Inferior parietal cortex (tissue), 1 donor: ENCODE results near the gene OGDH.
"Not testable (repeated sequence)": the region's sequence is repeated elsewhere in the genome, so short reads cannot be mapped to it uniquely, and the experiment has no call there.

Source experiments
- DNase-seq: peaks from one replicate; pipeline ENCODE4 v3.0.0-alpha.2; 2016; ENCODE audit errors: extremely low spot score

Gene OGDH

DNA sequence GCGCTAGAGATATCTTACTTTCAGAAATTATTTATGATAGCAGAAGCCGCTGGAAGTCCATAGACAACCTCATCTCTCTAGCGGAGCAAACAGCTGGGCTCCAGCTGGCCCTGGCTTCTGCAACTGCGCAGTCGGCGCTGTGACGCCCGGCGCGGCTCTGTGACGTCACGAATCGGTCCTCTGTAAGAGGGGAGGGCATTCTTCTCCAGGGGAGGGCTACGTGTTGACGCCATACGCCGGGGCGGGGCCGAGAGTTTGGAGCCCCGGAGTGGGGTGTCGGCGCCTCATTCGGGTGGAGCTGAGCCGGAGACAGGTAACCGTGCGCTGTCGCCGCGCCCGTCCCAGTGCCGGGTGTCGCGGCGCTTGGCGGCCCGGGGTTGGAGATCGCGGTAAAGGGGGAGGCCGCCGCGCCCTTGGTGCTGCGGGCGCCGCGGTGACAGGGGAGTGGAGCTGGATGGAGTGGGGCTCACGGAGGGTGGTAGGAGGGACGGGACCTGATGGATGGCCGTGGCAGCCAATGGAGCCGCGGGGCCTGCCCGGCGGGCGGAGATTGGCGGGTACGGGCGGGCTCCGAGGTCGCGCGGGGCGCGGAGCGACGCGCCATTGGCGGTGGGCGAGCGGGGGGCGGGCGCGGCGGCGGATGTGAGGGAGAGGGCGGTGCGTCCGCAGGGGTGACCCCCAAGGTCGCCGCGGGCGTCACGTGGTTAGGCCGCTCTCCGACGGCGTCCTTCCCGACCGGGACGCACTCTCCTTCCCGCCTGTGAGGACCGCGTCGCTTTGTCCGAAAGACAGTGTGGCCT, at the start of gene OGDH:
TSS of gene OGDH (plus strand) at position 287 of the 800 bp plus-strand sequence. CDS start 17,717 bp downstream, outside the sequence.
- DNase-seq, result peak; percentile 98

DNA sequence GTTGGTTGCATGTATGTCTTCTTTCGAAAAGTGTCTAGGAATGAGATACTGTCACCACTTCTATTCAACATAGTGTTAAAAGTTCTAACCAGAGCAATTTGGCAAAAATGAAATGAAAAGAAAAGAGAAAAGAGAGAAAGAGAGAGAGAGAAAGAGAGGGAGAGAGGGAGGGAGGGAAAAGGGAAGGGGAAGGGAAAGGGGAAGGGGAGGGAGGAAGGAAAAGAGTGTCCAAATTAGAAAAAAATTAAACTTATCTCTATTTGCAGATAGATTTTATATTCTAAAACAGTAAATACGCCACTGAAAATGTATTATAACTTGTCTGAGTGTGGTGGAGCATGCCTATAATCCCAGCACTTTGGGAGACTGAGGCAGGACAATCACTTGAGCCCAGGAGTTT, 48.9 kb upstream of the OGDH start:
- no peak for DNase-seq

GRCh38 chr7:44559485-44559884, 46.9 kb upstream of the OGDH start:
- DNase-seq, result no peak

DNA sequence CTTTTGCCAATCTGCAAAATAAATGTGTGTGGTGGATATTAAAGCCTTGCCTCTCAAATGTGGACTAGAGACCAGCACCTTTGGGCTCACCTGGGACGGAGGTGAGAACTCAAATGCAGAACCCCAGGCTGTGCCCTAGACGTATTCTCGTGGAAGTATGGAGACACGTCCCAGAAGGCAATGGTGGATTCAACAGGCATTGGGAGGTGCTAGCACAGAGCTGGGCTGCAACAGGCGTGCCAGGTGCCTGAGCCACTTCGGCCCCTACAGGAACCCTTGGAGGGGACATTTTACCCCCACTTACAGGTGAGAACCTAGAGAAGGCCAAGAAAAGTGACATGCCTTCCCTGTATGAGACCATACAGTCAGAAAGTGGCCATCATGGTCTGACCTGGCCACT, 44.9 kb upstream of the OGDH start:
- no peak for DNase-seq

- no peak for DNase-seq
Observed at GRCh38 chr7:44561962-44562621, 44.3 kb upstream of the OGDH start.

DNA sequence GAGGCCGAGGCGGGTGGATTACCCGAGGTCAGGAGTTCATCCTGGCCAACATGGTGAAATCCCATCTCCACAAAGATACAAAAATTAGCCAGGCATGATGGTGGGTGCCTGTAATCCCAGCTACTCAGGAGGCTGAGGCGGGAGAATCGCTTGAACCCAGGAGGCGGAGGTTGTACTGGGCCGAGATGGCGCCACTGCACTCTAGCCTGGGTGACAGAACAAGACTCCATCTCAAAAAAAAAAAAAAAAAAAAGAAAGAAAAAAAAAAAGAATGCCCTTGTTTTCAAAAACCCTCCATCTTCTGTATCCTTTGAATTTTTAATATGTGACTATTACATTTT, 43.8 kb upstream of the OGDH start:
- DNase-seq, result not testable (repeated sequence)

- no peak for DNase-seq
Observed at GRCh38 chr7:44563171-44563679, 43.2 kb upstream of the OGDH start.

DNA sequence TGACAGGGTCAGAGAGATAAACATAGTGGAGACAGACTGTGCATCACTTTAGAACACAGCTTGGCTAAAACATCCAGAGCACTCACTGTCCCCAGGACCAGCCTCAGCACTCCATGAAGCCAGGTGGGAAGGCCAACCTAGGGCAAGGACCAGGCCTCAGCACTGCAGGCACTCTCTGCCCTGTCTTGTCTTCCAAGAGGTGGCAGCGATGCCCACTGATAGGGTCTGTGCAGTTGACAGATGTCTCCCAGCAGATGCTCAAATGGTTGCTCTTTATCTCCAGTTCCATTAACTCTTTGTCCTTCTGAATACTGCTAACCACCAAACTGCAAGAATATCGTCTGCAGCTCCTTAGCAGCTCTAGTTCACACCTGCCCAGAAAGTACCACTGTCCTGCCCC, 41.8 kb upstream of the OGDH start:
- no peak for DNase-seq

DNA sequence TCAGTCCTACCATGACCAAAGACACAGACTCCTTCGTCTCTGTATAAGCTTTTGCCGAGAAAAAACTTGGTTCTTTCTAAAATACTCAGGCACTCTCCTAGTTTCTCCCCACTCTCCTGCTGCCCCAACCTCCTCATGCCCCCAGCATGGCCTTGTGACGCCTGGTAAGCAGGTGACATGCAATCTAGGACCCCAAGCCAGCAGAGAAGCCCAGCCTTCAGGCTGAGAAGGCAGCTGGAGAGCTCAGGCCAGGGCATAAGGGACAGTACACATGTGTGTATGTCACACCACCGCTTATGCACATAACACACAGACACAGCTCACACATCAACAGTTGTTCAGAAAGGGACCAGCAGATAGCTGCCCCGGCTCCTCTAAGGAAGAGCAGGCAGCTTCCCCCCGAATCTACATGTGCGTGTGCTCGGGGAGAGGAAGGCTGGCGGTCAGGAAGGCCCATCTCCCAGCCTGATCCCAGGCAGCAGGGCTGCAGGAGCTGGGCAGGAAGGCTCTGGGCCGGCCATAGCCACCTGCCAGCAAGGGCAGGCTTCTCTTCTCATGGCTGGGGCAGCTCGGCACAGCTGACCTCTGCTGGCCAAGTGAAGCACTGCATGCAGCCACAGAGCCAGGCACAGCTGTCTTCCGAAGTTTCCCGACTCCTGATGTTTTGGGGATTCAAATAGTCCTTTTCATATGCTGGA, 41.2 kb upstream of the OGDH start:
- DNase-seq, result peak; percentile 71

- peak; percentile 13 for DNase-seq
Observed at GRCh38 chr7:44565795-44566559, 40.5 kb upstream of the OGDH start.

- DNase-seq, result no peak
Observed at GRCh38 chr7:44566680-44567079, 39.7 kb upstream of the OGDH start.

- no peak for DNase-seq
Observed at GRCh38 chr7:44567884-44568283, 38.5 kb upstream of the OGDH start.

GRCh38 chr7:44568771-44569560, 37.5 kb upstream of the OGDH start:
- no peak for DNase-seq

DNA sequence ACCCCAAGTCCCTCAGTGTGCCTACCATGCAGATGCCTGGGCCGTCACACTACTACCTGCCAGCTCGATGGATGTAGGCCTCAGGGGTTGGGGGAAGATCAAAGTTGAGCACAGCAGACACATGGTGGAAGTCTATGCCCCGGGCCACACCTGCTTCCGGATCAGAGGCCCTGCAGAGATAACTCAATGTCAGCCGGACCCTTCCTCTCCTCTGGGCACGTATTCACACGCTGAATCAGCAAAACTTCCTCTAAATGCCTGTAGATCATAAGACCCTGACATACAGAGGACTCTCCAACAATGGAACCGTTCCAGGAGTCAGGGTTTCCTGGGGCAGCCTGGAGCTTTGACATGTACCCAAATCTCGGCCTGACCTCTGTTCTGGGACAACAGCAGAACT, 36.5 kb upstream of the OGDH start:
- no peak for DNase-seq

DNA sequence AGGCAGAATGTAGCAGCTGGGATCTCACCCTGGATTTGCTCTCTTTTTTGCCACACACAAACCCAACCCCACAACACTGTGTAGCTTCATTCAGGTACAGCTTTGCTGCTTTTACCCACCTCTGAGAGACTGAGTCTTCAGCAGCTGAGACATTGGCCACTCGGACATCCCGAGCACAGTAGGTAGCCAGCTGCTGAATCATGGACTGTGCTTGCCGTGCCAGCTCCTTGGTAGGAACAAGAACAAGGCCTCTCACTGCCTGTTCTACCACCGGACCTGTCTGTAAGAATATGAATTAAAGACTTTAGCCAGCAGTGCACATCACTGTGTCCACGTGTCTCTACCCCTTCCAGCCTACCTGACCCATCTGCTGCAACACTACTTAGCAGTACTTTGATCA, 33.7 kb upstream of the OGDH start:
- DNase-seq, result no peak

- peak; percentile 99 for DNase-seq
Observed at GRCh38 chr7:44573464-44574286, 32.8 kb upstream of the OGDH start, which contains the start of gene DDX56. DDX56 (minus strand) TSS chr7:44573908; CDS start chr7:44573895, 13 bp downstream.

DNA sequence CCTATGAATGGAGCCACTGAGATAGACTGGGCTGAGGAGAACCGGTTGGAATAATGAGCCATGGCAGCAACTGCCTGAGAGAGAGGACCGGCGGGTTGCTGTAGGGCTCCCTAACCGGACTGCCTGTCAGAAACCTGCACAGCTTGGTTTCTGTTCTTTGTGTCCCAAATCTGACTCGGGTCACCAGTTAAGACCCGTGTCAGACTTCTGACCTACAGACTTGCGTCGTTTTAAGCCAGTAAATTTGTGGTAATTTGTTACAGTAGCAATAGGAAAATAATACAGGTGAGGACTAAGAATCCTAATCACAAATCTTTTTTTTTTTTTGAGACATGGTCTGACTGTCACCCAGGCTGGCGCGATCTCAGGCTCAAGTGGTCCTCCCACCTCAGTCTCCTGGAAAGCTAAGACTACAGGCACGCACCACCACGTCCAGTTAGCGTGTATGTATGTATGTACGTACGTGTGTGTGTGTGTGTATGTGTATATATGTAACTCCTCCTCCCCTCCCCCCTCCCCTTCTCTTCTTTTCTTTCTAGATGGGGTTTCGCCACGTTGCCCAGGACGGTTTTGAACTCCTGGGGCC, 32.0 kb upstream of the OGDH start:
- DNase-seq, result no peak

DNA sequence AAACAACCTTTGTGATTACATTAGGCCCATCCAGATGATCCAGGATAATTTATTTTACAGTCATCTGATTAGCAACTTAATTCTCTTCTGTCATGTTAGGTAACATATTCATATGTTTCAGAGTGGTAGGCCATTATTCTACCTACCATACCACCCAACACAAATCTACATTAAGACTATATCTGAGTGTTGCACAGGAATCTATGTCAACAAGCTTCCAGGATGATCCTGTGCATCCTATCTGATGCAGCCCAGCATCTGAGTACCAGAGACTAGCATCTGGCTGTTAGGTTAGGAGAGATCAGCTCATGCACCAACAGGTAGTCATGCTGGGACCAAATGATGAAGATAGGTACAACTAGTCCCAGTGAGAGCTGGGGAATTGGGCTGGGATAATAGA, 31.4 kb upstream of the OGDH start:
- no peak for DNase-seq

DNA sequence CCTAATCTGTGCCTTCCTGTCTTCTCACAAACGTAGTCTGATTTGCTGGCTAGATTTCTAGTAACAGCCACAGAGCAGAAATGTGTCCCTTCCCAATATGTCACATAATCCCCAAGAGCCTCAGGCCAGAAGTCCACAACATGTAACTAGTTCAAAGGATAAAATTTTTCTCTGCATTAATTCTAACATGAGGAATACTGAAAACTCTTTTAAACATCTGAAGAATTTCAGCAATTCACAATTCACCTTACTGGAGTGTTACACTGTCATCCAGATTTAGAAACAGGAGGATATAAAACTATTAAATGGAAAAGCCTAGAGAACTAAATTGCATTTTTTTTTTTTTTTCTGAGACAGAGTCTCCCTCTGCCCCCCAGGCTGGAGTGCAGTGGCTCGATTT, 30.2 kb upstream of the OGDH start:
- DNase-seq, result no peak
